GM21723 (cell line): ENCODE results near the gene CAMTA2.
"Not testable (repeated sequence)": the region's sequence is repeated elsewhere in the genome, so short reads cannot be mapped to it uniquely, and the experiment has no call there.

Source experiments
- ATAC-seq: cut with Tn5 transposase; IDR thresholded peaks from one replicate; pipeline ENCODE4 v1.9.1; 2021; ENCODE audit warnings: mild to moderate bottlenecking, moderate library complexity; ENCODE audit not compliant: unreplicated experiment

Gene CAMTA2

GRCh38 chr17:4933646-4934045 lies 53.8 kb downstream of the CAMTA2 start:
- no peak for ATAC-seq

DNA sequence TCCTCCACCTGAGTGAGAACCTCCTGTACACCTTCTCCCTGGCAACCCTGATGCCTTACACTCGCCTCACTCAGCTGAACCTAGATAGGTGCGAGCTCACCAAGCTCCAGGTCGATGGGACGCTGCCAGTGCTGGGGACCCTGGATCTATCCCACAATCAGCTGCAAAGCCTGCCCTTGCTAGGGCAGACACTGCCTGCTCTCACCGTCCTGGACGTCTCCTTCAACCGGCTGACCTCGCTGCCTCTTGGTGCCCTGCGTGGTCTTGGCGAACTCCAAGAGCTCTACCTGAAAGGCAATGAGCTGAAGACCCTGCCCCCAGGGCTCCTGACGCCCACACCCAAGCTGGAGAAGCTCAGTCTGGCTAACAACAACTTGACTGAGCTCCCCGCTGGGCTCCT lies 54.7 kb downstream of the CAMTA2 start:
- no peak for ATAC-seq

DNA sequence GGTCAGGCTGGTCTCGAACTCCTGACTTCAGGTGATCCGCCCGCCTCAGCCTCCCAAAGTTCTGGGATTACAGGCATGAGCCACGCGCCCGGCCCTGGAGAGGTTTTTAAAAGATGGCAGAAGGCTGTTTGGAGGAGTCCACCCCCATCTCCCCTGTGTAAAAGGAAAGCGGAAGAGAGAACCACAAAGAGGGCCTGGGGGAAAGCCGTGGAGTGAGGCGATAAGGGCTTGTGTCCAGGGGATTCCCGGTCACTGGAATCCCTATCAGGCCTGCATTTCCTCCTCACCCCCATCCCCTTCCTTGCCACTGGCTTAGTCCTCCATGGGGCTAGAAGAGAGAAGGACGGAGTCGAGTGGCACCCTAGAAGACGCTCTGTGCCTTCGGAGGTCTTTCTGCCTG lies 55.5 kb downstream of the CAMTA2 start, which contains the start of gene GP1BA:
Gene GP1BA (plus strand): TSS at position 315 of the 400 bp plus-strand sequence. CDS start 328 bp downstream, outside the sequence.
- ATAC-seq: no peak

- no peak for ATAC-seq
Observed at GRCh38 chr17:4928881-4929280, 58.6 kb downstream of the CAMTA2 start.

GRCh38 chr17:4926577-4927335 lies 60.7 kb downstream of the CAMTA2 start:
- ATAC-seq: not testable (repeated sequence)

DNA sequence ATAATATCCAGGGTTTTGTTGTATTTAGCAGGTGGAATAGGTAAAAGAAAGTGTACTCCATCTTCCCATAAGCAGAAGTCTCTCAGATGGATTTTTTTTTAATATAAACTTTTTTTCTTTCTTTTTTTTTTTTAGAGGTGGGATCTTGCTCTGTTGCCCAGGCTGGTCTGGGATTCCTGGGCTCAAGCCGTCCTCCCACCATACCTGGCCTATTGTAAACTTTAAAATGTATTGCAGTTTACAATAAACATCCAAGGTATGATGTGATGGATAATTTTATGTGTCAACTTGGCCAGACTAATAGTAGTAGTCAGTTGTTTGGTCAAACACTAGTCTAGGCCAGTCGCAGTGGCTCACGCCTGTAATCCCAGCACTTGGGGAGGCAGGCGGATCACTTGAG lies 66.2 kb downstream of the CAMTA2 start:
- ATAC-seq: no peak

- no peak for ATAC-seq
Observed at GRCh38 chr17:4920351-4921048, 67.0 kb downstream of the CAMTA2 start.

DNA sequence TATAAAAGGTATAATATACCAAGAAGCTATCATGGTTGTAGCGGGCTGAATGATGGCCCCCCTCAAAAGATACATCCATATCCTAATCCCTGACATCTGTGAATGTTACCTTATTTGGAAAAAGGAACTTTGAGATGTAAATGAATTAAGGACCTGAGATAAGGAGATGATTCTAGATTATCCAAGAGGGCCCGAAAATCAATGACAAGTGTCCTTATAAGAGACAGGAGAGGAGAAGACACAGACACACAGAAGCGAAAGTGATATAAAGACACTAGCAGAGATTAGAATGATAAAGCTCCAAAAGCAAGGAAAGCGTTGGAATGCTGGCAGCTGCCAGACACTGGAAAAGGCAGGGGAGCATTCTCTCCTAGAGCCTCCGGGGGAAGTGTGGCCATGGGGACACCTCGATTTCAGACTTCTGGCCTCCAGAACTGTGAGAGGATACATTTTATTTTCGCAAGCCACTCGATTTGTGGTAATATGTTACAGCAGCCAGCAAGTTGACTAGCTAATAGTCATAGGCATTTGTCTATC lies 67.9 kb downstream of the CAMTA2 start:
- no peak for ATAC-seq
